ENCODE measurements around the gene SULT1E1. TPM values are rescaled to one million over a fixed set of nuclear protein-coding genes. Genes with fewer than 3 reads are reported as not detected.

SULT1E1 gene
- total and polyA plus RNA-seq, 10 of the 15 experiments (the other 5 are each of a cell fraction or from before 2014, with no cell fraction given): not detected

GRCh38 chr4:69800599-69800998, 59.3 kb downstream of the SULT1E1 start:
- intact Hi-C loops (cut with micrococcal nuclease; ENCODE audit: unreplicated experiment) (no loop called here), in situ Hi-C loops (cut with MboI) (no loop called here)
- no peaks in the 10 kb centered on the region for H3K36me3 ChIP-seq (ENCODE audit: control insufficient read depth in 2 of 2, insufficient read depth in 2 of 2, low read length in 1 of 2)
- no peak overlapping the region for H2AFZ ChIP-seq (ENCODE audit: control insufficient read depth, low read depth, low read length)
- no peak for ATAC-seq
- H3K79me2 ChIP-seq (ENCODE audit: control insufficient read depth, insufficient read depth, low read length): no peaks in the 10 kb centered on the region
- ChIA-PET SMC1A (ENCODE audit: uncharacterized antibody, unreplicated experiment) (no interaction called here), RAD21 (ENCODE audit: unreplicated experiment) (no interaction called here), POLR2A (no interaction called here), CTCF (interaction anchor here (0.7 kb wide), 1 partner anchor 99 kb away, joined by 3 read pairs; no protein-coding TSS in a partner anchor)
- no peaks in the 10 kb centered on the region for H3K27me3 ChIP-seq (replicated peaks in 1 of 2; ENCODE audit: control insufficient read depth in 2 of 2, insufficient read depth in 2 of 2, low read length in 1 of 2)
- H3K9ac ChIP-seq (ENCODE audit: control insufficient read depth, insufficient read depth, low read length): no peak overlapping the region
- no TSS peak for BruUV-seq (replicated peaks)
- H3K4me2 ChIP-seq (ENCODE audit: control insufficient read depth, insufficient read depth): no peak overlapping the region
- H3K4me3 ChIP-seq: no peak overlapping the region
- FAIRE-seq: no peak
- no peaks in the 10 kb centered on the region for H3K9me3 ChIP-seq (replicated peaks; ENCODE audit: control insufficient read depth, insufficient read depth, low read length)
- 86% methylated on average over 1 of the region's 1 CpG for WGBS (ENCODE audit: insufficient coverage, insufficient replicate concordance, low lambda C conversion rate, missing lambda C conversion rate)
- no peak for DNase-seq (ENCODE audit: low read depth, low spot score)
- H3K4me1 ChIP-seq (ENCODE audit: control insufficient read depth, insufficient read depth, low read length): no peaks in the 10 kb centered on the region
- no peak overlapping the region for H3K27ac ChIP-seq (ENCODE audit: control insufficient read depth, insufficient read depth)
- H4K20me1 ChIP-seq (ENCODE audit: control insufficient read depth, insufficient read depth): no peaks in the 10 kb centered on the region
- TF ChIP-seq CEBPZ (IDR thresholded peaks at IDR 0.05; ENCODE audit: low read depth, low read length) (no peak), SUPT20H (IDR thresholded peaks at IDR 0.05; ENCODE audit: borderline replicate concordance, control insufficient read depth, low read depth, low read length) (no peak), RB1 (IDR thresholded peaks at IDR 0.05; ENCODE audit: borderline replicate concordance) (no peak), BCL3 (IDR thresholded peaks at IDR 0.05; ENCODE audit: borderline replicate concordance, insufficient read depth, low read depth, low read length, poor library complexity, severe bottlenecking) (no peak), USF1 (IDR thresholded peaks at IDR 0.05; ENCODE audit: borderline replicate concordance, extremely low read length, insufficient read depth, low read depth, low read length) (no peak), CUX1 (IDR thresholded peaks at IDR 0.05; ENCODE audit: insufficient replicate concordance, low read depth, low read length) (no peak), EP300 (IDR thresholded peaks at IDR 0.05; ENCODE audit: borderline replicate concordance in 1 of 2, control insufficient read depth in 1 of 2, low read depth in 2 of 2, low read length in 2 of 2) (no peak), JUND (IDR thresholded peaks at IDR 0.05; ENCODE audit: low read depth, low read length) (no peak), TARDBP (IDR thresholded peaks at IDR 0.05; ENCODE audit: borderline replicate concordance) (no peak), SREBF2 (IDR thresholded peaks at IDR 0.05; ENCODE audit: low read length) (no peak), ASH2L (IDR thresholded peaks at IDR 0.05; ENCODE audit: borderline replicate concordance, low read depth) (no peak)

Data from GM12878 (cell line).